Right lobe of liver (tissue), 4 donors: ENCODE measurements around the gene LYST.

ENCODE experiments used
- POLR2A ChIP-seq: fragments of 450-650 bp; IDR thresholded peaks from one replicate; pipeline ENCODE4 v1.6.1; 2017; ENCODE audit warnings: antibody characterized with exemption, mild to moderate bottlenecking
- TF ChIP-seq, protein P1 (sequence below), 4 donors: fragments of 200-600 bp in 3 of 4; fragments of 450-650 bp in 1 of 4; IDR thresholded peaks; one replicate each; pipeline versions ENCODE4 v1.5.1 to v1.8.0; 2016 to 2022; ENCODE audit warnings: antibody characterized with exemption in 4 of 4, mild to moderate bottlenecking in 2 of 4
- donor health status: DM: no; HTN: no; CAD: no.
- donor health status: DM: no; HTN: no; CAD: no.
- donor health status: DM: no; HTN: yes; CAD: no.

DNA sequence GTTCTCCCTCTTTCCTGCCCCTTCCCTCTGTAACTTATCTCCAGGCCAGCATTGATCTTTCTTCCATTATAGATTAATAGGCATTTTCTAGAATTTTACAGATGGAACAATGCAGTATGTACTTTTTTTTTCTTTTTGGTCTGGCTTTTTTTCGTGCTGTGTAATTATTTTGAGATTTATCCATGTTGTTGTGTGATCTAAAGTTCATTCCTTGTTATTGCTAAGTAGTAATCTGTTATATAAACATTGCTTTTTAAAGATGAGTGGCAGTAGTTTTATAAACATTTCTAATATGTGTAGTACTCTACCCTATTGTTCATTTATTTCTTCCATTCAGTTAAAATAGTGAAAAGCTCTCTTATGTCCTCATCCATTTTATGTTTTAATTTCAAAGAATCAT, 5.9 kb downstream of the LYST start:
- TF ChIP-seq POLR2A, result no peak
- TF ChIP-seq, protein P1, sequence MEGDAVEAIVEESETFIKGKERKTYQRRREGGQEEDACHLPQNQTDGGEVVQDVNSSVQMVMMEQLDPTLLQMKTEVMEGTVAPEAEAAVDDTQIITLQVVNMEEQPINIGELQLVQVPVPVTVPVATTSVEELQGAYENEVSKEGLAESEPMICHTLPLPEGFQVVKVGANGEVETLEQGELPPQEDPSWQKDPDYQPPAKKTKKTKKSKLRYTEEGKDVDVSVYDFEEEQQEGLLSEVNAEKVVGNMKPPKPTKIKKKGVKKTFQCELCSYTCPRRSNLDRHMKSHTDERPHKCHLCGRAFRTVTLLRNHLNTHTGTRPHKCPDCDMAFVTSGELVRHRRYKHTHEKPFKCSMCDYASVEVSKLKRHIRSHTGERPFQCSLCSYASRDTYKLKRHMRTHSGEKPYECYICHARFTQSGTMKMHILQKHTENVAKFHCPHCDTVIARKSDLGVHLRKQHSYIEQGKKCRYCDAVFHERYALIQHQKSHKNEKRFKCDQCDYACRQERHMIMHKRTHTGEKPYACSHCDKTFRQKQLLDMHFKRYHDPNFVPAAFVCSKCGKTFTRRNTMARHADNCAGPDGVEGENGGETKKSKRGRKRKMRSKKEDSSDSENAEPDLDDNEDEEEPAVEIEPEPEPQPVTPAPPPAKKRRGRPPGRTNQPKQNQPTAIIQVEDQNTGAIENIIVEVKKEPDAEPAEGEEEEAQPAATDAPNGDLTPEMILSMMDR (IDR thresholded peaks at IDR 0.05), result no peak
